ENCODE results near the gene CSMD2. TPM values are rescaled to one million over a fixed set of nuclear protein-coding genes. Genes with fewer than 3 reads are reported as not detected.

The CSMD2 gene
- total and polyA plus RNA-seq, 2 of the 4 experiments (the other 2 are of a cell fraction): under 0.01 to 0.36 TPM

DNA sequence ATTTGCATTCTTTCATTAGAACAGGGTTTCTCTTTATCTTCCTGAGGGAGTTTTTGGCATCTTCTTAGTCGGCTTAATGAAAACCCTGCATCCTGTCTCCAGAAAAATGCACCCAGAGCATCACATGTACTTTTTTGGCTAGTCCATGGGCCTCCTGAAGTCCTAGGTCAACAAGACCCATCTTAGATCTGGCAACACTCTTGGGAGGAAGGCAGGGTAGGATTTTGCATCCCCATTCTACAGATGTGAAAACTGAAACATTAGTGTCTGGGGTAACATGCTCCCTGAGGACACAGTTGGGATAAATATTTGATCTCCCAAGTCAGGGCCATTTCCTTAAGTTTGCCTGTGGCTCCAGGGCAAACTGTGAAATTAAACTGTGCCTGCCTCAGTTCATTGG lies 341.2 kb downstream of the CSMD2 start:
- H3K4me1 ChIP-seq (ENCODE audit: control insufficient read depth, insufficient read depth, low read length): no peaks in the 10 kb centered on the region
- no peak overlapping the region for H2BK15ac ChIP-seq (ENCODE audit: low read depth, low read length)
- no peaks in the 10 kb centered on the region for H3K36me3 ChIP-seq (ENCODE audit: control insufficient read depth, insufficient read depth, low read length)
- no TSS peak for BruUV-seq (replicated peaks)
- CTCF ChIA-PET: no interaction called here
- H2AFZ ChIP-seq (replicated peaks; ENCODE audit: low read length, poor library complexity): no peak overlapping the region
- no peak overlapping the region for H4K91ac ChIP-seq (ENCODE audit: insufficient read depth, low read depth, low read length)
- no peaks in the 10 kb centered on the region for H3K79me1 ChIP-seq (ENCODE audit: low read depth in 1 of 2, low read length in 2 of 2)
- in situ Hi-C loops (cut with MboI; ENCODE audit: low sequenced_read_pairs): no loop called here
- H4K20me1 ChIP-seq (ENCODE audit: insufficient read depth, low read length): no peaks in the 10 kb centered on the region
- H3K9me3 ChIP-seq (ENCODE audit: control insufficient read depth, insufficient read depth, low read length): peaks cover 49% of the 10 kb centered on the region
- H3K14ac ChIP-seq (replicated peaks; ENCODE audit: low read depth, low read length): no peak overlapping the region
- no CpG with 5 or more reads among the region's 1 CpG for WGBS, 2 experiments (ENCODE audit: extremely low coverage in 2 of 2, insufficient read length in 1 of 2)
- H3K27me3 ChIP-seq (ENCODE audit: control insufficient read depth, insufficient read depth, low read length): no peaks in the 10 kb centered on the region
- TF ChIP-seq NFE2L2 (IDR thresholded peaks at IDR 0.05; ENCODE audit: low read depth, low read length) (no peak), RCOR1 (IDR thresholded peaks at IDR 0.05; ENCODE audit: insufficient replicate concordance, low read length) (no peak), MAFK (IDR thresholded peaks at IDR 0.05; ENCODE audit: low read depth, low read length) (no peak), POLR2A (IDR thresholded peaks at IDR 0.05; ENCODE audit: low read depth, low read length) (no peak), RAD21 (IDR thresholded peaks at IDR 0.05; ENCODE audit: low read length) (no peak), CHD1 (IDR thresholded peaks at IDR 0.05; ENCODE audit: low read depth, low read length) (no peak), FOS (IDR thresholded peaks at IDR 0.05; ENCODE audit: low read depth, low read length) (no peak), RFX5 (IDR thresholded peaks at IDR 0.05; ENCODE audit: low read depth, low read length) (no peak), BHLHE40 (IDR thresholded peaks at IDR 0.05; ENCODE audit: low read depth, low read length) (no peak), CEBPB (IDR thresholded peaks at IDR 0.05; ENCODE audit: low read depth, low read length) (no peak), SMC3 (IDR thresholded peaks at IDR 0.05; ENCODE audit: low read depth, low read length) (no peak), MAZ (IDR thresholded peaks at IDR 0.05; ENCODE audit: borderline replicate concordance, low read depth, low read length) (no peak), MXI1 (IDR thresholded peaks at IDR 0.05; ENCODE audit: borderline replicate concordance, low read depth, low read length) (no peak)
- TF ChIP-seq, protein P1, sequence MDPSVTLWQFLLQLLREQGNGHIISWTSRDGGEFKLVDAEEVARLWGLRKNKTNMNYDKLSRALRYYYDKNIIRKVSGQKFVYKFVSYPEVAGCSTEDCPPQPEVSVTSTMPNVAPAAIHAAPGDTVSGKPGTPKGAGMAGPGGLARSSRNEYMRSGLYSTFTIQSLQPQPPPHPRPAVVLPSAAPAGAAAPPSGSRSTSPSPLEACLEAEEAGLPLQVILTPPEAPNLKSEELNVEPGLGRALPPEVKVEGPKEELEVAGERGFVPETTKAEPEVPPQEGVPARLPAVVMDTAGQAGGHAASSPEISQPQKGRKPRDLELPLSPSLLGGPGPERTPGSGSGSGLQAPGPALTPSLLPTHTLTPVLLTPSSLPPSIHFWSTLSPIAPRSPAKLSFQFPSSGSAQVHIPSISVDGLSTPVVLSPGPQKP (IDR thresholded peaks at IDR 0.05; ENCODE audit: borderline replicate concordance, low read depth, low read length): no peak
- TF ChIP-seq, protein P2, sequence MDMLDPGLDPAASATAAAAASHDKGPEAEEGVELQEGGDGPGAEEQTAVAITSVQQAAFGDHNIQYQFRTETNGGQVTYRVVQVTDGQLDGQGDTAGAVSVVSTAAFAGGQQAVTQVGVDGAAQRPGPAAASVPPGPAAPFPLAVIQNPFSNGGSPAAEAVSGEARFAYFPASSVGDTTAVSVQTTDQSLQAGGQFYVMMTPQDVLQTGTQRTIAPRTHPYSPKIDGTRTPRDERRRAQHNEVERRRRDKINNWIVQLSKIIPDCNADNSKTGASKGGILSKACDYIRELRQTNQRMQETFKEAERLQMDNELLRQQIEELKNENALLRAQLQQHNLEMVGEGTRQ (IDR thresholded peaks at IDR 0.05; ENCODE audit: low read depth, low read length): no peak
- TF ChIP-seq, protein P3, sequence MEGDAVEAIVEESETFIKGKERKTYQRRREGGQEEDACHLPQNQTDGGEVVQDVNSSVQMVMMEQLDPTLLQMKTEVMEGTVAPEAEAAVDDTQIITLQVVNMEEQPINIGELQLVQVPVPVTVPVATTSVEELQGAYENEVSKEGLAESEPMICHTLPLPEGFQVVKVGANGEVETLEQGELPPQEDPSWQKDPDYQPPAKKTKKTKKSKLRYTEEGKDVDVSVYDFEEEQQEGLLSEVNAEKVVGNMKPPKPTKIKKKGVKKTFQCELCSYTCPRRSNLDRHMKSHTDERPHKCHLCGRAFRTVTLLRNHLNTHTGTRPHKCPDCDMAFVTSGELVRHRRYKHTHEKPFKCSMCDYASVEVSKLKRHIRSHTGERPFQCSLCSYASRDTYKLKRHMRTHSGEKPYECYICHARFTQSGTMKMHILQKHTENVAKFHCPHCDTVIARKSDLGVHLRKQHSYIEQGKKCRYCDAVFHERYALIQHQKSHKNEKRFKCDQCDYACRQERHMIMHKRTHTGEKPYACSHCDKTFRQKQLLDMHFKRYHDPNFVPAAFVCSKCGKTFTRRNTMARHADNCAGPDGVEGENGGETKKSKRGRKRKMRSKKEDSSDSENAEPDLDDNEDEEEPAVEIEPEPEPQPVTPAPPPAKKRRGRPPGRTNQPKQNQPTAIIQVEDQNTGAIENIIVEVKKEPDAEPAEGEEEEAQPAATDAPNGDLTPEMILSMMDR (conservative IDR thresholded peaks at IDR 0.05; ENCODE audit: low read depth, low read length): no peak
- H3K23ac ChIP-seq (ENCODE audit: low read depth, low read length): no peak overlapping the region
- no peak overlapping the region for H3K27ac ChIP-seq (ENCODE audit: insufficient read depth, low read length)
- no peak overlapping the region for H3K4me3 ChIP-seq (ENCODE audit: insufficient read depth, low read depth, low read length)
- H2AK5ac ChIP-seq (ENCODE audit: low read depth, low read length): no peak overlapping the region
- no peak overlapping the region for H3K9ac ChIP-seq (ENCODE audit: low read depth, low read length)
- no peak overlapping the region for H2BK120ac ChIP-seq (ENCODE audit: low read depth, low read length)
- intact Hi-C loops (cut with micrococcal nuclease): no loop called here
- no peak overlapping the region for H4K5ac ChIP-seq (ENCODE audit: low read depth, low read length)
- no peaks in the 10 kb centered on the region for H3K9me1 ChIP-seq (ENCODE audit: insufficient read depth, low read length)
- no peak overlapping the region for H3K4ac ChIP-seq (ENCODE audit: low read depth, low read length)
- ATAC-seq (ENCODE audit: low read depth): no peak
- DNase-seq: no peak
- no peak overlapping the region for H3K4me2 ChIP-seq (ENCODE audit: low read depth, low read length)
- no peak overlapping the region for H2BK5ac ChIP-seq (ENCODE audit: low read depth, low read length, poor library complexity, severe bottlenecking)
- H3K56ac ChIP-seq (ENCODE audit: extremely low read depth, insufficient read depth, low read length): no peak overlapping the region
- POLR2A ChIA-PET (ENCODE audit: unreplicated experiment): no interaction called here
- dilution Hi-C loops (cut with HindIII; ENCODE audit: low sequenced_read_pairs, unreplicated experiment): no loop called here
- no peak overlapping the region for H2AK9ac ChIP-seq (replicated peaks; ENCODE audit: low read depth, low read length, poor library complexity)
- no peak overlapping the region for H2BK20ac ChIP-seq (ENCODE audit: low read depth, low read length)
- H4K8ac ChIP-seq (ENCODE audit: low read depth in 2 of 2, low read length in 2 of 2): no peak overlapping the region
- H3K18ac ChIP-seq (ENCODE audit: low read depth, low read length): no peak overlapping the region
